Stimulated activated CD4-positive, alpha-beta T cell treated with anti-CD3 and anti-CD28 coated beads, Interleukin-4, amount 100 ng/mL, for 1 hour (primary cell): ENCODE data around the gene COPB2.
"Not testable (repeated sequence)": the region's sequence is repeated elsewhere in the genome, so short reads cannot be mapped to it uniquely, and the experiment has no call there.

Experiments used
- DNase-seq: peaks from one replicate; pipeline ENCODE4 v3.0.0-alpha.2; 2020

Gene COPB2

DNA sequence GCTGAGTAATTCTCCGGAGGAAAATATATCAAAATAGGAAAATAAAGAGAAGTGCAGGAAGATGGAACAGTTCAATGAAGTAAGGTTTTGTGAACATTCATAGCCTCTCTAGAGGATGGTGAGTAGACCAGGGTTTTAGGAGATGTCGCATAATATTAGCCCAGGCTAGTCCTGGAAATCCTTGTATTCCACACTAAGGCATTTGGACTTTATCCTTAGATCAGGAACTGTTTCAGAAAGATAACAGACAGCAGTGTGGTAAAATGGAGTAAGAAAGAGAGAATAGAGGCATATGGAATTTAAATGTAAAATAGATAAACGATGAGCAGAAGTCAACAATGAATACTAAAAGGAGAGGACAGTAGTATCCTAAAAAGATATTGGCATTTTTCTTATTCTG lies 12.1 kb downstream of the COPB2 start:
- no peak for DNase-seq

DNA sequence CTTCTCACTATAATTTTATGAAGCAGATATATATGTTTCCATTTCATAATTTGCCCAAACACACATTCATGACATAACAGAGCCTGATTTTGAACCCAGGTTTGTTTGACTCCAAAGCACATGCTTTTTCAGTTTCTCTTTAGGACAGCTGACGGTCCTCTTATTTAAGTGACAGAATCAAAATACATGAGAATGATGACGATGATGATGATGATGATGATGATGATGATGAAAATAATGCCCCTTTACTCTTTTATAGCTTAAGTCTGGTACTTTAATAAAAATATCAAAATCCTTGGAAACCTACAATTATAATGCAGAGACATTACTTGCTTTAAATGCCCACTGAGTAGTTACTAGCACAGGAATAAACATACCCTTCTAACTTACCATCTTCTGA lies 15.3 kb downstream of the COPB2 start:
- DNase-seq, result no peak

GRCh38 chr3:139364549-139364948 lies 24.9 kb downstream of the COPB2 start:
- DNase-seq, result no peak

- DNase-seq, result no peak
Observed at GRCh38 chr3:139361276-139361675, 28.2 kb downstream of the COPB2 start.

DNA sequence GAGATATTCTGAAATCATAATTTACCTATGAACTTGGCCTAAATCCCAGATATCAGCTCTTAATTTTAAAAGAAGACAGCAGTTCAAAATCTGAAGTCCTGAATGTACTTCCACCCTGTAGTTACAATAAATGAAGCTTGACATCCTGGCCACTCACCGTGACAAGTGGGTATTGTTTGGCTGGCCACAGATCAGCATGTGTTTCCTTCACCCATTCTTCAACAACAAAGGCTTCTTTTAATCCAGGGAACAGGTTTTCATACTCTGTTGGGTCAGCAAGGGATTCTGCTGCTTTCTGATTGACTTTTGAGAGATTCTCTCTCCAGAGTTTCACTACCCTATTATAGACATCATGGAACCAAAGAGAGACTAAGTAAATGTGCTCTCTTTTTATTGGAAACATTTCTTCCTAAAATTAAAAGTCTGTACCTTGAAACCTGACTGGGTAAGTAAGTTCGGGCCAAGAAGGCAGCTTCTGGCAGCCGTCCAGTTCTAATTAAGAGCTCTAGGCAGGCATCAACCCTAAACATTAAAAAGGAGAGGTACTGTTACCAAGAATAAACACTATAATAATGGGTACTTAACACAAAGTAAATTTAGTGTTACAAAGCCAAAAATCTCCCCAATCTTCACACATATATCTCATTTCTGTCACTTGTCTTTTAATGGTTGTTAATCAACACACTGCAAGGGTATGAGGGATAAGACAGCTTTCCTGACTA lies 30.4 kb downstream of the COPB2 start:
- DNase-seq, result no peak

GRCh38 chr3:139357899-139358298 lies 31.5 kb downstream of the COPB2 start:
- DNase-seq, result no peak

- no peak for DNase-seq
Observed at GRCh38 chr3:139355891-139356290, 33.6 kb downstream of the COPB2 start.

DNA sequence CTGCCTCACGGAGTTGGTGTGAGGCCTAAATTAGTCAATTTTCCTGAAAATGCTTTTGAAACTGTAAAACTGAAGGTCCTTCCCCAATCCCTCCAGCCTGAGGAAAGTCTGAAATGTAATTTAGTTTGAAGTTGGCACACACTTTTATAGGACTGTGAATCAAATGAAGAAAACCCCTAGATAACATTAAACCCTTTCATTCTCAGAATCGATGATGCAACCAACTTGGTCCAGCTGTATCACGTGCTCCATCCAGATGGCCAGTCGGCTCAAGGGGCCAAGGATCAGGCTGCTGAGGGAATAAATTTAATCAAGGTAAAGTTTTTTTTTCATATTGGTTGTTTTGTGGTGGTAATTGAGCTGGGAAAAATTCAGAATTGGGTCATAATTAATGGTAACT lies 34.0 kb downstream of the COPB2 start:
- DNase-seq, result no peak

DNA sequence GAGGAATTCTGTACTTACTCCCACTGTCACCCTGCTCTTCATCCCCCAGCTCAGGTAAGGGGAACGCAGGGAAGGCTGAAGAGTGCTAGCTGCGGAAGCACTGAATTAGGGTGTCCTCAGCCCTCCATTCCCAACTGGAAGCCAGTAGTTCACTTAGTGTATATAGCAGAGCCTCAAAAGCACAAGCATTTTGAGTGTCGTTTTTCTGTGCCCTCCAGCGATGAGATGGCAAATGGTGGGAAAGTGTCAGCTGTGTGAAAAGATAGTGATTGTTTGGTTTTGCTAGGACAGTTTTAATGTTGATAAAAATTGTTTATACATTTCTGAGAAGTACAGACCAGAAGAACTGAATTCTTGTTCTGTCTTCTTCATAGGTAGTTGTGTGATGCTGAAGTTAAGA lies 34.8 kb downstream of the COPB2 start:
- no peak for DNase-seq

GRCh38 chr3:139353920-139354556 lies 35.4 kb downstream of the COPB2 start:
- DNase-seq, result no peak

GRCh38 chr3:139346771-139347170 lies 42.7 kb downstream of the COPB2 start:
- DNase-seq, result no peak

- peak; percentile 74 for DNase-seq
Observed at GRCh38 chr3:139343895-139344856, 45.3 kb downstream of the COPB2 start, which contains the start of gene MRPS22. Gene MRPS22, plus strand, starts transcription at chr3:139344020. Its CDS starts 7 bp downstream, at chr3:139344027.

GRCh38 chr3:139342054-139342453 lies 47.4 kb downstream of the COPB2 start:
- no peak for DNase-seq

- no peak for DNase-seq
Observed at GRCh38 chr3:139340784-139341183, 48.7 kb downstream of the COPB2 start.

DNA sequence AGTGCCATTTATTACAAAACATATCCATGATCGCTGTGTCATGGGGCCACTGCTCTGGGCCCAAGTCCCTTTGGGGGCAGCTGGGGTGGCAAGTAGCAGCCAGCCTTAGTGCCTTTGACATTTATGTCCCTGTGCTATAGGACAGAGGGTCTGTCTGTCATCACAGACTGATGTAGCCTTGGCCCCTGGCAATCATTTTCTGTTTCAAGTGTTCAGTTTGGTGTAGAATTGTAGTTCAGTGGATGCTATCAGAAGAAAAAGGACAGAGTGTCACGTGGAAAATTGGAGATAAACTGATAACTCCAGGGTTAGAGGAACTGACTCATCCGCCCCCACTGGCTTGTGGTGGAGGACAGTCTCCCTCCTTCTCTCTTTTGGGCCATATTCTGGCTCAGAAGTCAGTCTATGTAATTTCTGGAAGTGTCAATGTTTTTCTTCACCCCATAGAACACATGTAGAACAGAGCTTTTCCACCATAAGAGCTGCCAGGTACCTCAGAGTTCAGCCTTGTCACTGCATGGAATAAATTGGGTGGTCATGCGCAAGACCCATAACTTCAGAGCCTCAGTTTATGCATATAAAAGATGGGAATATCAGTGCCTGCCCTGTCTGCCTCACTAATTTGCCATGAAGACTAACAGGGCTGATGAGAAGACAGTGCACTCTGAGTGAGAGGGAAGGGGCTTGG lies 50.1 kb downstream of the COPB2 start:
- DNase-seq, result no peak

- DNase-seq, result no peak
Observed at GRCh38 chr3:139338405-139338804, 51.0 kb downstream of the COPB2 start.

- DNase-seq, result not testable (repeated sequence)
Observed at GRCh38 chr3:139334675-139335074, 54.8 kb downstream of the COPB2 start.

GRCh38 chr3:139332092-139332491 lies 57.4 kb downstream of the COPB2 start:
- DNase-seq, result no peak

- DNase-seq, result peak; percentile 89
Observed at GRCh38 chr3:139329364-139329850, 60.0 kb downstream of the COPB2 start.

GRCh38 chr3:139328356-139328755 lies 61.1 kb downstream of the COPB2 start:
- no peak for DNase-seq

- DNase-seq, result no peak
Observed at GRCh38 chr3:139327861-139328260, 61.6 kb downstream of the COPB2 start.

GRCh38 chr3:139327231-139327630 lies 62.2 kb downstream of the COPB2 start:
- DNase-seq, result no peak

DNA sequence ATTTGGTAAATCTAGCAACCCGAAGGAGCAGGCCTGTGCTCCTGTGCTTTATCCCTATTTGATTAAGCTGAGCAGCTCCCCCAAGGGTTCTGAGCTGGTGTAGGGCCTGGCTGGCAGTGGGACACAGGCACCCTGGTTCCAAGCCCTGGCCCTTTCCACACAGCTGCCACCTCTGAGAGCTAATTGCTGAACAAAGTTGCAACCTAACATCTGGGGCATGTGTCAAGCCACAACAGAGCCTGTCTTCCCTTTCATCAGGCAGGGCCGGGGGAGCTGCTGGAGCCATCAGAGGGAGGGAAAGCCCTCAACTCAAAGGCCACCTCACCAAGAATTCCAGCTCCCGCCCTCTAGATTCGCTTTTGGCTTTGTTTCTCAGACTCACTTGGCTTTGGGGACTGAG lies 62.7 kb downstream of the COPB2 start:
- DNase-seq, result no peak
